ENCODE data around the gene DERL3. TPM values are rescaled to one million over a fixed set of nuclear protein-coding genes. Genes with fewer than 3 reads are reported as not detected.

The DERL3 gene
- total RNA-seq (2014; rRNA removed; shearing (Covaris generic)): 1.2 and 2.3 TPM in 2 replicates
- 0.73 and 0.76 TPM in 2 replicates for polyA plus RNA-seq (2016; fragmentation: Nextera tagmentation; extraction: Ambion mirVana)

GRCh38 chr22:23838681-23839468 is at the start of gene DERL3:
Gene DERL3 (minus strand): TSS chr22:23839006. CDS start chr22:23838987, 19 bp downstream.
- H4K20me1 ChIP-seq (ENCODE audit: insufficient read depth): no peaks in the 10 kb centered on the region
- peak within 1 kb of the TSS; percentile 73 for H3K4me2 ChIP-seq (ENCODE audit: unreplicated experiment)
- H3F3A ChIP-seq (ENCODE audit: insufficient read depth): no peaks in the 10 kb centered on the region
- peak within 1 kb of the TSS; percentile 62 for H3K4me3 ChIP-seq
- TF ChIP-seq EZH2 (IDR thresholded peaks at IDR 0.05; ENCODE audit: insufficient read depth, poor library complexity, severe bottlenecking) (no peak), EZH2phosphoT487 (IDR thresholded peaks at IDR 0.05; ENCODE audit: insufficient read depth, low read depth) (no peak)
- H3K79me2 ChIP-seq (ENCODE audit: insufficient read depth): no peaks in the 10 kb centered on the region
- peak; percentile 94 for DNase-seq
- no peaks in the 10 kb centered on the region for H3K9me2 ChIP-seq (ENCODE audit: insufficient read depth)
- H3K9me3 ChIP-seq (ENCODE audit: low read depth): no peaks in the 10 kb centered on the region
- no peaks in the 10 kb centered on the region for H3K36me3 ChIP-seq (ENCODE audit: low read depth)
- in situ Hi-C loops (cut with MboI): no loop called here
- 0 out of 2 replicates have a peak within 1 kb of the TSS, but pooled peaks have one; percentile 6 for H3K9ac ChIP-seq
- H3K27ac ChIP-seq: no peak within 1 kb of the TSS
- 4 to 6% methylated on average over 46 to 69 of the region's 70 CpGs for WGBS, 2 experiments (ENCODE audit: low coverage in 1 of 2, low lambda C conversion rate in 2 of 2, missing lambda C conversion rate in 2 of 2)
- peak within 1 kb of the TSS; percentile 40 for H2AFZ ChIP-seq
- H3K4me1 ChIP-seq (ENCODE audit: insufficient read depth): no peaks in the 10 kb centered on the region
- no peaks in the 10 kb centered on the region for H3K27me3 ChIP-seq (replicated peaks; ENCODE audit: insufficient read depth)

GRCh38 chr22:23884140-23884539 is 45.3 kb upstream of the DERL3 start:
- 83 to 87% methylated on average over 8 of the region's 9 CpGs for WGBS, 2 experiments (ENCODE audit: low coverage in 1 of 2, low lambda C conversion rate in 2 of 2, missing lambda C conversion rate in 2 of 2)

GRCh38 chr22:23883658-23884057 is 44.9 kb upstream of the DERL3 start:
- in situ Hi-C loops (cut with MboI): no loop called here
- no peak overlapping the region for H3K4me3 ChIP-seq
- H3K4me2 ChIP-seq (ENCODE audit: unreplicated experiment): no peak overlapping the region
- H2AFZ ChIP-seq: no peak overlapping the region
- TF ChIP-seq EZH2 (IDR thresholded peaks at IDR 0.05; ENCODE audit: insufficient read depth, poor library complexity, severe bottlenecking) (no peak), EZH2phosphoT487 (IDR thresholded peaks at IDR 0.05; ENCODE audit: insufficient read depth, low read depth) (no peak)
- H3K36me3 ChIP-seq (ENCODE audit: low read depth): no peaks in the 10 kb centered on the region
- DNase-seq: no peak
- H3K9ac ChIP-seq: no peak overlapping the region
- H3K4me1 ChIP-seq (ENCODE audit: insufficient read depth): peaks cover 3% of the 10 kb centered on the region
- H3K27ac ChIP-seq: no peak overlapping the region
- H3F3A ChIP-seq (ENCODE audit: insufficient read depth): peaks cover 9% of the 10 kb centered on the region; the same call in 1 of the 2 replicates
- H3K9me3 ChIP-seq (ENCODE audit: low read depth): no peaks in the 10 kb centered on the region
- H3K9me2 ChIP-seq (ENCODE audit: insufficient read depth): no peaks in the 10 kb centered on the region
- 94 to 96% methylated on average over 9 of the region's 9 CpGs for WGBS, 2 experiments (ENCODE audit: low coverage in 1 of 2, low lambda C conversion rate in 2 of 2, missing lambda C conversion rate in 2 of 2)
- H3K27me3 ChIP-seq (replicated peaks; ENCODE audit: insufficient read depth): no peaks in the 10 kb centered on the region
- no peaks in the 10 kb centered on the region for H3K79me2 ChIP-seq (ENCODE audit: insufficient read depth)
- H4K20me1 ChIP-seq (ENCODE audit: insufficient read depth): no peaks in the 10 kb centered on the region

More at GRCh38 chr22:23884140-23884539, 45.3 kb upstream of the DERL3 start:
- no peak for DNase-seq
- no peaks in the 10 kb centered on the region for H3K27me3 ChIP-seq (replicated peaks; ENCODE audit: insufficient read depth)
- in situ Hi-C loops (cut with MboI): no loop called here
- H3K9me3 ChIP-seq (ENCODE audit: low read depth): no peaks in the 10 kb centered on the region
- H2AFZ ChIP-seq: no peak overlapping the region
- no peak overlapping the region for H3K9ac ChIP-seq
- no peaks in the 10 kb centered on the region for H4K20me1 ChIP-seq (ENCODE audit: insufficient read depth)
- TF ChIP-seq EZH2 (IDR thresholded peaks at IDR 0.05; ENCODE audit: insufficient read depth, poor library complexity, severe bottlenecking) (no peak), EZH2phosphoT487 (IDR thresholded peaks at IDR 0.05; ENCODE audit: insufficient read depth, low read depth) (no peak)
- H3K27ac ChIP-seq: no peak overlapping the region
- no peak overlapping the region for H3K4me3 ChIP-seq
- no peaks in the 10 kb centered on the region for H3K36me3 ChIP-seq (ENCODE audit: low read depth)
- H3K4me1 ChIP-seq (ENCODE audit: insufficient read depth): peaks cover 4% of the 10 kb centered on the region
- H3K79me2 ChIP-seq (ENCODE audit: insufficient read depth): no peaks in the 10 kb centered on the region
- peaks cover 12% of the 10 kb centered on the region; the same call in 1 of the 2 replicates for H3F3A ChIP-seq (ENCODE audit: insufficient read depth)
- no peaks in the 10 kb centered on the region for H3K9me2 ChIP-seq (ENCODE audit: insufficient read depth)
- no peak overlapping the region for H3K4me2 ChIP-seq (ENCODE audit: unreplicated experiment)

- no peak overlapping the region for H2AFZ ChIP-seq
- H3K27me3 ChIP-seq (replicated peaks; ENCODE audit: insufficient read depth): no peaks in the 10 kb centered on the region
- WGBS, 2 experiments (ENCODE audit: low coverage in 1 of 2, low lambda C conversion rate in 2 of 2, missing lambda C conversion rate in 2 of 2): 85 to 86% methylated on average over 11 to 17 of the region's 20 CpGs
- H3K36me3 ChIP-seq (ENCODE audit: low read depth): no peaks in the 10 kb centered on the region
- no peaks in the 10 kb centered on the region for H3K4me1 ChIP-seq (ENCODE audit: insufficient read depth)
- no peaks in the 10 kb centered on the region for H4K20me1 ChIP-seq (ENCODE audit: insufficient read depth)
- H3K9ac ChIP-seq: no peak overlapping the region
- TF ChIP-seq EZH2phosphoT487 (IDR thresholded peaks at IDR 0.05; ENCODE audit: insufficient read depth, low read depth): no peak
- no peak for TF ChIP-seq EZH2 (IDR thresholded peaks at IDR 0.05; ENCODE audit: insufficient read depth, poor library complexity, severe bottlenecking)
- H3K9me2 ChIP-seq (ENCODE audit: insufficient read depth): no peaks in the 10 kb centered on the region
- no peak overlapping the region for H3K4me3 ChIP-seq
- no peaks in the 10 kb centered on the region for H3K79me2 ChIP-seq (ENCODE audit: insufficient read depth)
- H3K27ac ChIP-seq: no peak overlapping the region
- H3K4me2 ChIP-seq (ENCODE audit: unreplicated experiment): no peak overlapping the region
- in situ Hi-C loops (cut with MboI): no loop called here
- H3K9me3 ChIP-seq (ENCODE audit: low read depth): no peaks in the 10 kb centered on the region
- no peaks in the 10 kb centered on the region for H3F3A ChIP-seq (ENCODE audit: insufficient read depth)
- no peak for DNase-seq
These were observed 43.6 kb upstream of the DERL3 start for GRCh38 chr22:23882370-23882769.

All from GM23248 (cell line).